PFSK-1 (cell line): ENCODE results near the gene MTO1.
A peak's percentile ranks its signal among the peaks of the same experiment; 100 is the strongest.

ENCODE experiments used
- FOXP2 ChIP-seq: optimal IDR thresholded peaks from 2 replicates; pipeline ENCODE3; 2011; ENCODE audit warnings: borderline replicate concordance, control low read depth, inconsistent platforms; ENCODE audit not compliant: insufficient read depth; ENCODE audit errors: extremely low read length, extremely low read depth
- POLR2AphosphoS5 ChIP-seq: IDR thresholded peaks from 2 replicates; pipeline ENCODE4 v1.6.1; 2012; ENCODE audit warnings: low read depth, mild to moderate bottlenecking, control low read depth, low read length, moderate library complexity
- SIN3A ChIP-seq: IDR thresholded peaks from 2 replicates; pipeline ENCODE4 v1.6.1; 2012; ENCODE audit warnings: mild to moderate bottlenecking, low read length, moderate library complexity, borderline replicate concordance; ENCODE audit not compliant: insufficient read depth
- TAF1 ChIP-seq: IDR thresholded peaks from 2 replicates; pipeline ENCODE4 v1.6.1; 2012; ENCODE audit warnings: low read length, control low read depth, borderline replicate concordance; ENCODE audit not compliant: insufficient read depth
- TF ChIP-seq, protein P1 (sequence below), 2 experiments: IDR thresholded peaks; 2 replicates each; pipeline versions ENCODE4 v1.6.1 to v1.8.0; 2011 to 2012; ENCODE audit warnings: low read depth in 2 of 2, low read length in 2 of 2, control low read depth in 1 of 2, inconsistent platforms in 1 of 2, mild to moderate bottlenecking in 1 of 2, moderate library complexity in 1 of 2; ENCODE audit not compliant: insufficient read depth in 1 of 2

Gene MTO1

DNA sequence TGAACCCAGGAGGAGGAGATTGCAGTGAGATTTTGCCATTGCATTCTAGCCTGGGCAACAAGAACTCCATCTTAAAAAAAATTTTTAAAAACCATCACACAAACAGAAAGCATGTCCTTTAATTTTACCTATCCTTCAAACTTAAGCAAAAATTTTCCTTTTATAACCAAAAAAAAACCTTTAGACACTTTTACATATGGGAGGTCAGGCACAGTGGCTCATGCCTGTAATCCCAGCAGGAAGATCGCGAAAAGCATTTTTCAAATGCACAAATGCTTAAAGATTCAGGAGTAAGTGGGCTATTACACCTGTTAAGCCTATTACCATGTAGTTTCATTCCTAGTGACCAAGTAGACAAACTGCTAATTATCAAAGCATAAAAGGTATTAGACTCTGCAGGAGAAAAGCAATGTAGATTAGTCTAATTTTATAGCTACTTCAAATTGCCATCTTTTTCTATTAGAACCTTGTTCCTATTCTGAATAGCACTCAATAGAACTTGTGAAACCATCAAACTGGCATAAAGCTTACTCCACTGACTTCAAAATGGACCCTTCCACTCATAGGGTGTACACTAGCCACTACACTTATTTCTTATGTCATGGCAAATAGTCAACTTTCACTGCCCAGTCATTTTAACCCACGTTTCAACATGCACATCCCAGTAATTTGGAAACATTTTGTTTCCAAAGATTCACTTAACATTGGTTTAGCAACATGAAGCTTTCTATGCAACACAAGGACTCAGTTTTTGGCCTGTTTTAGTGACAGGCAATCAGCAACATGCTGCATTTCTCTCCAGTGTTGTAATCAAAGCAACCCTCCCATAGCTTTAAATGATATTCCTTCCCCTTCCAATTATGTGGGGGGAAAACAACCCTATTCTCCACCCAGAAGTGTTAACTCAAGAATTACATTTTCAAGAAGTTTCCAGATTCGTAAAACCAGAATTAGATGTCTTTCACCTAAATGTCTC is 55.3 kb downstream of the MTO1 start:
- TF ChIP-seq TAF1 (peak; percentile 5; the same call in 1 of the 2 replicates), POLR2AphosphoS5 (peak; percentile 83)
- TF ChIP-seq, protein P1, sequence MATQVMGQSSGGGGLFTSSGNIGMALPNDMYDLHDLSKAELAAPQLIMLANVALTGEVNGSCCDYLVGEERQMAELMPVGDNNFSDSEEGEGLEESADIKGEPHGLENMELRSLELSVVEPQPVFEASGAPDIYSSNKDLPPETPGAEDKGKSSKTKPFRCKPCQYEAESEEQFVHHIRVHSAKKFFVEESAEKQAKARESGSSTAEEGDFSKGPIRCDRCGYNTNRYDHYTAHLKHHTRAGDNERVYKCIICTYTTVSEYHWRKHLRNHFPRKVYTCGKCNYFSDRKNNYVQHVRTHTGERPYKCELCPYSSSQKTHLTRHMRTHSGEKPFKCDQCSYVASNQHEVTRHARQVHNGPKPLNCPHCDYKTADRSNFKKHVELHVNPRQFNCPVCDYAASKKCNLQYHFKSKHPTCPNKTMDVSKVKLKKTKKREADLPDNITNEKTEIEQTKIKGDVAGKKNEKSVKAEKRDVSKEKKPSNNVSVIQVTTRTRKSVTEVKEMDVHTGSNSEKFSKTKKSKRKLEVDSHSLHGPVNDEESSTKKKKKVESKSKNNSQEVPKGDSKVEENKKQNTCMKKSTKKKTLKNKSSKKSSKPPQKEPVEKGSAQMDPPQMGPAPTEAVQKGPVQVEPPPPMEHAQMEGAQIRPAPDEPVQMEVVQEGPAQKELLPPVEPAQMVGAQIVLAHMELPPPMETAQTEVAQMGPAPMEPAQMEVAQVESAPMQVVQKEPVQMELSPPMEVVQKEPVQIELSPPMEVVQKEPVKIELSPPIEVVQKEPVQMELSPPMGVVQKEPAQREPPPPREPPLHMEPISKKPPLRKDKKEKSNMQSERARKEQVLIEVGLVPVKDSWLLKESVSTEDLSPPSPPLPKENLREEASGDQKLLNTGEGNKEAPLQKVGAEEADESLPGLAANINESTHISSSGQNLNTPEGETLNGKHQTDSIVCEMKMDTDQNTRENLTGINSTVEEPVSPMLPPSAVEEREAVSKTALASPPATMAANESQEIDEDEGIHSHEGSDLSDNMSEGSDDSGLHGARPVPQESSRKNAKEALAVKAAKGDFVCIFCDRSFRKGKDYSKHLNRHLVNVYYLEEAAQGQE (IDR thresholded peaks at IDR 0.05; ENCODE audit: insufficient read depth in 1 of 2, low read depth in 2 of 2, low read length in 2 of 2): no peak

DNA sequence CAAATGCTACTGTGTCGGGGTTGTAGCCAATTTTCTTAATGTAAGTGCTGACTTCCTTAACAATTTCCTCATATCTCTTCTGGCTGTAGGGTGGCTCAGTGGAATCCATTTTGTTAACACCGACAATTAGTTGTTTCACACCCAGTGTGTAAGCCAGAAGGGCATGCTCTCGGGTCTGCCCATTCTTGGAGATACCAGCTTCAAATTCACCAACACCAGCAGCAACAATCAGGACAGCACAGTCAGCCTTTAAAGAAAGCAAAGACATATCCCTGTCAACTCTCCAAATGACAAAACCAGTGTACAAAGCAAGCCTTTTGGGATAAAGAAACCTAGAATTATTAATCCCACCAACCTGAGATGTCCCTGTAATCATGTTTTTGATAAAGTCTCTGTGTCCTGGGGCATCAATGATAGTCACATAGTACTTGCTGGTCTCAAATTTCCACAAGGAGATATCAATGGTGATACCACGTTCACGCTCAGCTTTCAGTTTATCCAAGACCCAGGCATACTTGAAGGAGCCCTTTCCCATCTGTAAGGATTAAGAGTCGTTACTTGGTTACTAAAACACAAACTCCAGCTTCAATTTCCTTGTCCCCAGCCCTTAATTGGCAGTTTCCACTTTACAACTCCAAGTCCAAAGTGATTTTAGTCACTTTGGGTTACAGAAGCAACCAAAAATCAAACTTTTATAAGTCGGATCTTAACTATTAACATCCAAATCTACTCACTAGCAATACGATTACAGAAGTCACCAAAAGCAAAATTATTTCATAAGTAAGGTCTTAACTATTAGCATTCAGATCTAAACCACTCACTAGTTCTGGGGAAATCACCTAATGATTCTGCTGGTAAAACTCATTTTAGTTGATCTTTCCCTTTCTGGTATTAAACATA is 57.7 kb downstream of the MTO1 start:
- peak; percentile 33 for TF ChIP-seq POLR2AphosphoS5

DNA sequence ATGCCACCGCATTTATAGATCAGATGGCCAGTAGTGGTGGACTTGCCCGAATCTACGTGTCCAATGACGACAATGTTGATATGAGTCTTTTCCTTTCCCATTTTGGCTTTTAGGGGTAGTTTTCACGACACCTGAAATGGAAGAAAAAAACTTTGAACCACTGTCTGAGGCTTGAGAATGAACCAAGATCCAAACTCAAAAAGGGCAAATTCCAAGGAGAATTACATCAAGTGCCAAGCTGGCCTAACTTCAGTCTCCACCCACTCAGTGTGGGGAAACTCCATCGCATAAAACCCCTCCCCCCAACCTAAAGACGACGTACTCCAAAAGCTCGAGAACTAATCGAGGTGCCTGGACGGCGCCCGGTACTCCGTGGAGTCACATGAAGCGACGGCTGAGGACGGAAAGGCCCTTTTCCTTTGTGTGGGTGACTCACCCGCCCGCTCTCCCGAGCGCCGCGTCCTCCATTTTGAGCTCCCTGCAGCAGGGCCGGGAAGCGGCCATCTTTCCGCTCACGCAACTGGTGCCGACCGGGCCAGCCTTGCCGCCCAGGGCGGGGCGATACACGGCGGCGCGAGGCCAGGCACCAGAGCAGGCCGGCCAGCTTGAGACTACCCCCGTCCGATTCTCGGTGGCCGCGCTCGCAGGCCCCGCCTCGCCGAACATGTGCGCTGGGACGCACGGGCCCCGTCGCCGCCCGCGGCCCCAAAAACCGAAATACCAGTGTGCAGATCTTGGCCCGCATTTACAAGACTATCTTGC is 58.6 kb downstream of the MTO1 start:
- TF ChIP-seq TAF1 (no peak), POLR2AphosphoS5 (peak; percentile 50; the same call in 1 of the 2 replicates)

DNA sequence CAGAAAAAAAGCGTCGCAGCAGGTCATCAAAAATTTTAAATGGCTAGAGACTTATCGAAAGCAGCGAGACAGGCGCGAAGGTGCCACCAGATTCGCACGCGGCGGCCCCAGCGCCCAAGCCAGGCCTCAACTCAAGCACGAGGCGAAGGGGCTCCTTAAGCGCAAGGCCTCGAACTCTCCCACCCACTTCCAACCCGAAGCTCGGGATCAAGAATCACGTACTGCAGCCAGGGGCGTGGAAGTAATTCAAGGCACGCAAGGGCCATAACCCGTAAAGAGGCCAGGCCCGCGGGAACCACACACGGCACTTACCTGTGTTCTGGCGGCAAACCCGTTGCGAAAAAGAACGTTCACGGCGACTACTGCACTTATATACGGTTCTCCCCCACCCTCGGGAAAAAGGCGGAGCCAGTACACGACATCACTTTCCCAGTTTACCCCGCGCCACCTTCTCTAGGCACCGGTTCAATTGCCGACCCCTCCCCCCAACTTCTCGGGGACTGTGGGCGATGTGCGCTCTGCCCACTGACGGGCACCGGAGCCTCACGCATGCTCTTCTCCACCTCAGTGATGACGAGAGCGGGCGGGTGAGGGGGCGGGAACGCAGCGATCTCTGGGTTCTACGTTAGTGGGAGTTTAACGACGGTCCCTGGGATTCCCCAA is 59.3 kb downstream of the MTO1 start, which contains the start of gene EEF1A1:
Gene EEF1A1 (minus strand): TSS at position 345 of the 663 bp plus-strand sequence. CDS start 1,006 bp downstream, outside the sequence.
- TF ChIP-seq POLR2AphosphoS5 (peak; percentile 100), SIN3A (peak; percentile 90; the same call in 1 of the 2 replicates), FOXP2 (no peak), TAF1 (peak; percentile 100)
- TF ChIP-seq, protein P1 (IDR thresholded peaks at IDR 0.05; ENCODE audit: insufficient read depth in 1 of 2, low read depth in 2 of 2, low read length in 2 of 2): peak; percentile 60 to 79

DNA sequence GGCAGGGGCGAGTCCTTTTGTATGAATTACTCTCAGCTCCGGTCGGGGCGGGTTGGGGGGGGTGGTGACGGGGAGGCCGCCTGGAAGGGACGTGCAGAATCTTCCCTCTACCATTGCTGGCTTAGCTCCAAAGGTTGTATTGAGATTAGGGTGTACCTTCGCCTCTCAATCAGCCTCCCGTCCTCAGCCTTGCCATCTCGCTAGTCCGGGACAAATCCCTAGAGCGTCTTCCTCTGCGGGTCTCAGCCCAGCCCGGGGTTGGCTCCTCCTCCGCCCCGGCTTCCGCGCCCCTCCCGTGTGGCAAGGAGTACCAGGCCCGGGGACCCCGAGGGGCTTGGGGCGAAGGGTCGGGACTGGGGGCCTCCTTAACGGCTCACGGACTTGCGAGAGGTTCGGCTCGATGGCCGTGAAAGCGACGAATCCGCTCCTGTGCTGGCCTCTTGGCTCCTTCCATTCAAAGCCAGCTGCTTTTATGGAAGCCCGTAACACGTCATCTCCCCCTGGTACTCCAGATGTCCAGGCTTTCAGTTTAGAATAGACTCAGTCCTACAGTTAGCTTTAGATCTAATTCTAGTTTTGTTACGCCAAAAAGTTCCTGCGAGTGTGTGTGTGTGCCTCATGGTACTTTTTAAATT is 59.9 kb downstream of the MTO1 start:
- 0 out of 2 replicates have a peak, but pooled peaks have one; percentile 31 for TF ChIP-seq SIN3A
- TF ChIP-seq FOXP2: no peak
- TF ChIP-seq TAF1: no peak
- TF ChIP-seq, protein P1 (IDR thresholded peaks at IDR 0.05; ENCODE audit: insufficient read depth in 1 of 2, low read depth in 2 of 2, low read length in 2 of 2): 0 out of 4 replicates have a peak, but pooled peaks of 1 of the 2 experiments have one; percentile 22
